ENCODE results near the gene SRGAP1. TPM values are rescaled to one million over a fixed set of nuclear protein-coding genes. Genes with fewer than 3 reads are reported as not detected.
"Not testable (repeated sequence)": the region's sequence is repeated elsewhere in the genome, so short reads cannot be mapped to it uniquely, and the experiment has no call there.

Gene SRGAP1
- total and polyA plus RNA-seq, 4 donors = 1.8 to 12.4 (median 6.2) TPM

DNA sequence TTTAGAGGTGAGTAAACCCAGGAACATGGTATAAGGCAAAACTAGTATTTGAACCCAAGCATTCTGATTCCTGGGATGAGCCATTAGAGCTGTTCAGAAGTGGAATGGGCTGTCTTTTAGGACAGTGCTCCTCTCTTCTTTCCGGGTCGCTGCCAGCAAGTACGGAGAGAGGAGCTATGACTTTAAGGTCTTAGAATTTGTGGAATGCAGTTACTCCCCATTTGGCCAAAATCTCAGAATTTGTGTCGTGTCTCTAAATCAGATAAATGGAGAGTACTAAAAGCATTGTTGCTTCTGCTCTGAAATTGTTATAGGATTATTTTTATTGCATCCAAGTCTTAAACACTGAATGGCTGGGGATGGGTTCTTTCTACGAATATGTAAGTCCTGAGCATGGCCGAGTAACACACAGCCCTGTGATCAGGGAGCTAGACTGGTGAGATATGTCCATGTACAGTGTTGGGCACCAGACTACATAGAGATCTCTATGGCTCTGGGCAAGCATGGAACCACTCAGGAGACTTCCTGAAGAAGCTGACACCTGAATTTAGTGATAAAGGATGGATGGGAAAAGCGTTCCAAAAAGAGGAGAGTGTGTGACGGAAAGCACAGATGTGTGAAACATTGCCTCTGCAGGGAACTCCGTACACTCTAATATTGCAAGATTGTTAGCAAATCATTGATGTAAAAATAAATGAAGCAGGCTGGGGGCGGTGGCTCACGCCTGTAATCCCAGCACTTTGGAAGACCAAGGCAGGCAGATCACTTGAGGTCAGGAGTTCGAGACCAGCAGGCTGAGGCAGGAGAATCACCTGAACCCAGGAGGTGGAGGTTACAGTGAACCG lies 184.7 kb downstream of the SRGAP1 start:
- peak overlapping the region in 1 of 2 donors; percentile 58 for H3K27ac ChIP-seq (ENCODE audit: low read depth in 1 of 2, low read length in 1 of 2)
- peaks cover 0 to 8% (median 0%) of the 10 kb centered on the region in 5 donors for H3K4me1 ChIP-seq (ENCODE audit: control insufficient read depth in 5 of 5, insufficient read depth in 5 of 5, low read length in 5 of 5)
- no peaks in the 10 kb centered on the region for H3K27me3 ChIP-seq (ENCODE audit: control insufficient read depth in 3 of 3, insufficient read depth in 3 of 3, low read length in 2 of 3)
- H3K9me3 ChIP-seq (ENCODE audit: control insufficient read depth in 4 of 4, insufficient read depth in 3 of 4, low read length in 3 of 4) = peaks cover 0 to 2% (median 0%) of the 10 kb centered on the region in 4 donors
- ATAC-seq (ENCODE audit: insufficient read depth, low FRiP score) (no peak), DNase-seq (no peak)
- TF ChIP-seq, protein P1, sequence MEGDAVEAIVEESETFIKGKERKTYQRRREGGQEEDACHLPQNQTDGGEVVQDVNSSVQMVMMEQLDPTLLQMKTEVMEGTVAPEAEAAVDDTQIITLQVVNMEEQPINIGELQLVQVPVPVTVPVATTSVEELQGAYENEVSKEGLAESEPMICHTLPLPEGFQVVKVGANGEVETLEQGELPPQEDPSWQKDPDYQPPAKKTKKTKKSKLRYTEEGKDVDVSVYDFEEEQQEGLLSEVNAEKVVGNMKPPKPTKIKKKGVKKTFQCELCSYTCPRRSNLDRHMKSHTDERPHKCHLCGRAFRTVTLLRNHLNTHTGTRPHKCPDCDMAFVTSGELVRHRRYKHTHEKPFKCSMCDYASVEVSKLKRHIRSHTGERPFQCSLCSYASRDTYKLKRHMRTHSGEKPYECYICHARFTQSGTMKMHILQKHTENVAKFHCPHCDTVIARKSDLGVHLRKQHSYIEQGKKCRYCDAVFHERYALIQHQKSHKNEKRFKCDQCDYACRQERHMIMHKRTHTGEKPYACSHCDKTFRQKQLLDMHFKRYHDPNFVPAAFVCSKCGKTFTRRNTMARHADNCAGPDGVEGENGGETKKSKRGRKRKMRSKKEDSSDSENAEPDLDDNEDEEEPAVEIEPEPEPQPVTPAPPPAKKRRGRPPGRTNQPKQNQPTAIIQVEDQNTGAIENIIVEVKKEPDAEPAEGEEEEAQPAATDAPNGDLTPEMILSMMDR (IDR thresholded peaks at IDR 0.05; ENCODE audit: control extremely low read depth, extremely low read depth) = no peak
- peaks cover 0 to 6% (median 0%) of the 10 kb centered on the region in 4 donors for H3K36me3 ChIP-seq (ENCODE audit: control insufficient read depth in 4 of 4, insufficient read depth in 4 of 4, low read length in 4 of 4)
- no peak overlapping the region for H3K4me3 ChIP-seq
- WGBS, 2 donors = 85 to 94% methylated on average over 13 of the region's 13 CpGs
- H3K9ac ChIP-seq (ENCODE audit: insufficient read depth in 1 of 2, low read length in 2 of 2) = no peak overlapping the region

DNA sequence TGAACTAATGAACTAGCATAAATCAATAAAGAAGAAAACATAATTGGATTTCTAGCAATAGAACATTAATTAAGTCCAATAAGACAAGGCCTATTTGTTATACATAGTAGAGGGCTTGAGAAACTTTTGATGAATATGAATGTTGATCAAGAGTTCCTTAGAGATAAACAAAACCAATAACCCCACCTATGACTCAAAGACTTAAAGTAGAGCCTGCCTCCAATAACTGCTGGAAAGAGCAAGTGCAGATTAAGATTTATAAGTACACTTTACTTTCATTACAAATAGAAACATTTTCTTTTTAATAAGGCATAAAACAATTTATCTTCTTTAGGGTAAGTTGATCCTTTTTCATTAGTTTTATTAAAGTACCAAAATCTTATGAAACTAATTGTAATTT lies 185.7 kb downstream of the SRGAP1 start:
- Histone ChIP-seq H3K4me1 (ENCODE audit: control insufficient read depth in 5 of 5, insufficient read depth in 5 of 5, low read length in 5 of 5) (peaks cover 0 to 8% (median 0%) of the 10 kb centered on the region in 5 donors), H3K9ac (ENCODE audit: insufficient read depth in 1 of 2, low read length in 2 of 2) (no peak overlapping the region), H3K4me3 (no peak overlapping the region), H3K9me3 (ENCODE audit: control insufficient read depth in 4 of 4, insufficient read depth in 3 of 4, low read length in 3 of 4) (peaks cover 0 to 2% (median under 1%) of the 10 kb centered on the region in 4 donors), H3K27me3 (ENCODE audit: control insufficient read depth in 3 of 3, insufficient read depth in 3 of 3, low read length in 2 of 3) (no peaks in the 10 kb centered on the region), H3K27ac (ENCODE audit: low read depth in 1 of 2, low read length in 1 of 2) (no peak overlapping the region), H3K36me3 (ENCODE audit: control insufficient read depth in 4 of 4, insufficient read depth in 4 of 4, low read length in 4 of 4) (peaks cover 0 to 6% (median 0%) of the 10 kb centered on the region in 4 donors)
- ATAC-seq (ENCODE audit: insufficient read depth, low FRiP score) (no peak), DNase-seq (no peak)
- TF ChIP-seq, protein P1 (IDR thresholded peaks at IDR 0.05; ENCODE audit: control extremely low read depth, extremely low read depth) = no peak

DNA sequence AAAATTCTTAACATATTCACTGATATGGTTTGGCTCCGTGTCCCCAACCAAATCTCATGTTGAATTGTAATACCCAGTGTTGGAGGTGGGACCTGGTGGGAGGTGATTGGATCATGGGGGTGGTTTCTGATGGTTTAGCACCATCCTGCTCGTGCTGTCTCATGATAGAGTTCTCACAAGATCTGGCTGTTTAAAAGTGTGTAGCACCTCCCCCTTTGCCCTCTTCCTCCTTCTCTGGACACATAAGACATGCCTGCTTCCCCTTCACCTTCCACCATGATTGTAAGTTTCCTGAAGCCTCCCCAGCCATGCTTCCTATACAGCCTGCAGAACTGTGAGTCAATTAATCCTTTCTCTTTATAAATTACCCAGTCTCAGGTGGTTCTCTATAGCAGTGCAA lies 189.6 kb downstream of the SRGAP1 start:
- ATAC-seq (ENCODE audit: insufficient read depth, low FRiP score); H3K27ac ChIP-seq (ENCODE audit: low read depth in 1 of 2, low read length in 1 of 2); H3K9ac ChIP-seq (ENCODE audit: insufficient read depth in 1 of 2, low read length in 2 of 2); H3K4me1 ChIP-seq (ENCODE audit: control insufficient read depth in 5 of 5, insufficient read depth in 5 of 5, low read length in 5 of 5); H3K9me3 ChIP-seq (ENCODE audit: control insufficient read depth in 4 of 4, insufficient read depth in 3 of 4, low read length in 3 of 4); H3K4me3 ChIP-seq; DNase-seq; H3K36me3 ChIP-seq (ENCODE audit: control insufficient read depth in 4 of 4, insufficient read depth in 4 of 4, low read length in 4 of 4); H3K27me3 ChIP-seq (ENCODE audit: control insufficient read depth in 3 of 3, insufficient read depth in 3 of 3, low read length in 2 of 3): not testable (repeated sequence)
- 73 to 90% methylated on average over 2 of the region's 2 CpGs for WGBS, 2 donors

DNA sequence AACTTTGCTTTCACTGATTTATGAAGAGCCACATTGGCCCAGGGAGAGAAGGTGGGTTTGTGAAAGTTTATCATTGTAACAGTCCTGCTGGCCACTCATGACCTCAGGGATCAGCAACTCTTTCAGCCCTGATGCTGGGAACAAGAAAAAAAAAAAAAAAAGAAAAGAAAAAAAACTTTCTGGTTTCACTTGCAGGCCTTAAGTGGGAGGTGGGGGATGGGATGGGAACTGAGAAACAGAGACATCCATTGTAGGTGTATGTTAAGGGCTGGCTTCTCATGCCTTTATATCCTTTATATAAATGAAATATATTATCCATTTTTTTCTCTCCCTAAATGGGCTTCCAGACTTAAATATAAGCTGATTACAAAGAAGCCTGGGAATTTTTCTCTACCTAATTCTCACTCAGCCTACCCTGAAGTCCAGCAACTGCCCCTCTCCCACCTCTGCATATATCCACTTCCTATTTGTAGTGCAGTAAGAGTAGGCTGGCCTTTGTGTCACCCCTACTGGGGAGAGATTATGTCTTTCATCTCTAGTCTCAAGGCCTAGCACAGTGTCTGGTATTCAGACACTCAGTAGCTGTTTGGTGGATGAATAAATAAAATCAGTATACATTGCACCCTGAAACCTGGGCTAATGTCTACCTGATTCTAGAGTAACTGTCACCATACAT lies 190.5 kb downstream of the SRGAP1 start:
- no peak for ATAC-seq (ENCODE audit: insufficient read depth, low FRiP score)
- Histone ChIP-seq H3K36me3 (ENCODE audit: control insufficient read depth in 4 of 4, insufficient read depth in 4 of 4, low read length in 4 of 4) (peaks cover 0 to 4% (median 0%) of the 10 kb centered on the region in 4 donors), H3K4me3 (no peak overlapping the region), H3K27ac (ENCODE audit: low read depth in 1 of 2, low read length in 1 of 2) (no peak overlapping the region), H3K27me3 (ENCODE audit: control insufficient read depth in 3 of 3, insufficient read depth in 3 of 3, low read length in 2 of 3) (no peaks in the 10 kb centered on the region), H3K9ac (ENCODE audit: insufficient read depth in 1 of 2, low read length in 2 of 2) (no peak overlapping the region), H3K4me1 (ENCODE audit: control insufficient read depth in 5 of 5, insufficient read depth in 5 of 5, low read length in 5 of 5) (peaks cover 0 to 7% (median 4%) of the 10 kb centered on the region in 5 donors), H3K9me3 (ENCODE audit: control insufficient read depth in 4 of 4, insufficient read depth in 3 of 4, low read length in 3 of 4) (peaks cover 0 to 3% (median under 1%) of the 10 kb centered on the region in 4 donors)
- DNase-seq = peak in 1 of 3 donors; percentile 16
- TF ChIP-seq, protein P1 (IDR thresholded peaks at IDR 0.05; ENCODE audit: control extremely low read depth, extremely low read depth) = no peak

All from lung (tissue), 12 donors.